GM12892 (cell line): ENCODE measurements around the gene SRP68.

Experiments
- DNase-seq: peaks from one replicate; pipeline ENCODE4 v3.0.0; 2011; ENCODE audit not compliant: insufficient read length
- FAIRE-seq: peaks from 2 replicates; lab custom pipeline; 2011; peaks lifted over from hg19 to GRCh38; lab: Jason Lieb, UNC
- POLR2A ChIP-seq: IDR thresholded peaks from 2 replicates; pipeline ENCODE4 v1.6.1; 2011; ENCODE audit warnings: low read depth, low read length, control low read depth
- POLR2AphosphoS5 ChIP-seq: IDR thresholded peaks from 2 replicates; pipeline ENCODE4 v1.6.1; 2011; ENCODE audit warnings: low read depth, low read length, control low read depth
- TAF1 ChIP-seq: IDR thresholded peaks from 2 replicates; pipeline ENCODE4 v1.6.1; 2011; ENCODE audit warnings: low read depth, mild to moderate bottlenecking, control low read depth, low read length, borderline replicate concordance

The SRP68 gene

GRCh38 chr17:76088041-76088867 lies 15.9 kb upstream of the SRP68 start:
- no peak for FAIRE-seq
- no peak for DNase-seq
- no peak for TF ChIP-seq POLR2A
- TF ChIP-seq POLR2AphosphoS5, result no peak
- TF ChIP-seq TAF1, result no peak

DNA sequence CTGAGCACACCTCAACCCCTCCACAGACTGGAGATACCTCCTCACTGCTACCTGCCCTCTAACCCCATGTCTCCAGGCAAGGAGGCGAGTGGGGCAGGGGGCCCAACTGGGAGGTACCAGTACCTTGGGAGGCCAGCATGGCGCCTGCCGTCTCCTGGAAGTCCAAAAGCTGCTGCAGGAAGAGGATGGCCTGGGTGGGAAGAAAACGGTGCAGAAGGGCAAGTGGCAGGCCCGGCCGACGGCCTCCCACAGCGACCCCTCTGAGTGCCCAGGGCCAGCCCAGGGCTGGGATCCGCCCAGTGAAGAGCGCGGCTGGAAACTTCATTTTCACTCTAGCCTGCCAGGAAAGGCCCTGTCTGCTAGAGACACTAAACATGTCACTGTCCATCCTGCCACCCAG lies 15.2 kb upstream of the SRP68 start:
- DNase-seq (no peak), FAIRE-seq (no peak)
- TF ChIP-seq POLR2A, result no peak
- no peak for TF ChIP-seq POLR2AphosphoS5
- no peak for TF ChIP-seq TAF1

DNA sequence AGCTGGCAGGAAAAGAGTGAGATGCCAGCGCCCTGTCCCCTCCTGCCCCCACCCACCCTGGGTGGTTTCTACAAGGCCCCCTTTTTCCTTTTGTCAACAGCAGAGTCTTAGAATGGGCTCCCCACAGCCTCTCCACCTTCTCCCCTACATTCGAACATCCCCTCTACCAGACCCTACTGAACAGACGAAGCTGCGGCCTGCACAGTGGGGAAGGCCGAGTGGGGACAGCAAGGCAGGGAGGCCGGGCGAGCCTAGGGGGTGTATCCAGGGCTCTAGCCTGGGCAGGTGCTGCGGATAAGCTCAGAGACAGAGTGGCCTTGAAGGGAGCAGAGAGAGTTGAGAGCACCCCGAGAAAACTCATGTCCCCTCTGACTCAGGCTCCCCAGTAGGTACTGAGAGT lies 14.1 kb upstream of the SRP68 start:
- no peak for TF ChIP-seq TAF1
- TF ChIP-seq POLR2AphosphoS5, result no peak
- no peak for TF ChIP-seq POLR2A
- DNase-seq, result no peak
- no peak for FAIRE-seq

- no peak for FAIRE-seq
- no peak for DNase-seq
- TF ChIP-seq POLR2AphosphoS5 (no peak), TAF1 (no peak), POLR2A (no peak)
Observed at GRCh38 chr17:76085731-76086366, 13.5 kb upstream of the SRP68 start.

GRCh38 chr17:76085066-76085730 lies 12.9 kb upstream of the SRP68 start:
- DNase-seq (no peak), FAIRE-seq (no peak)
- no peak for TF ChIP-seq POLR2AphosphoS5
- TF ChIP-seq POLR2A, result no peak
- no peak for TF ChIP-seq TAF1

DNA sequence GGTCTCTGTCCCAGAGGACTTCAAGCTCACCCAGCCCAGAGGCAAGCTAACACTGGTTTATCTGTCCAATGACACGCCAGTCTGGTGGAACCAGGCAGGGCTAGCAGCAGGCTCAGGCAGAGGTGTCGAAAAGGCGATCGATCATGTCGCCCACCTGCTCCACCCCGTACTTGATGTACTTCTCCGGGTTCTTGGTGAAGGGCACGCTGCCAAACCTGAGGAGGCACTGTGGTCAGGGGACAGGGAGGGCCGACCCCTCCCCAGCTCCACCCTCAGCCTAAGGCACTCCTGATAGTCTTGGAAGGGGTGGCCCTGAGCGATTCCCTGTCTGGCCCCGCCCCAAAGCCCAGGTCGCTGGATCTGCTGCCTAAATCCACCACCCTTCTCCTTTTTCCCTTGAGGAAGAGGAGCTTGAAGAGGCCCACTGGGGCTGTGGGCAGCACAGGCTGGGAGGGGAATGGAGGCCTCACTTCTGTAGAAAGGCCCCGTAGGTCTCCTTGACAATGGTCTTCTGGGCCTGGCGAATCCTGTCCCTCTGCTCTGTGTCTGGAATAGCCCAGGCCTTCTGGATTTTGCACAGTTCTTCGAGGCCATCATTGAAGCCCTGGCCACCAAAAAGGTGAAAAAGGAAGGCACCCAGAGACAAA lies 11.3 kb upstream of the SRP68 start:
- no peak for FAIRE-seq

DNA sequence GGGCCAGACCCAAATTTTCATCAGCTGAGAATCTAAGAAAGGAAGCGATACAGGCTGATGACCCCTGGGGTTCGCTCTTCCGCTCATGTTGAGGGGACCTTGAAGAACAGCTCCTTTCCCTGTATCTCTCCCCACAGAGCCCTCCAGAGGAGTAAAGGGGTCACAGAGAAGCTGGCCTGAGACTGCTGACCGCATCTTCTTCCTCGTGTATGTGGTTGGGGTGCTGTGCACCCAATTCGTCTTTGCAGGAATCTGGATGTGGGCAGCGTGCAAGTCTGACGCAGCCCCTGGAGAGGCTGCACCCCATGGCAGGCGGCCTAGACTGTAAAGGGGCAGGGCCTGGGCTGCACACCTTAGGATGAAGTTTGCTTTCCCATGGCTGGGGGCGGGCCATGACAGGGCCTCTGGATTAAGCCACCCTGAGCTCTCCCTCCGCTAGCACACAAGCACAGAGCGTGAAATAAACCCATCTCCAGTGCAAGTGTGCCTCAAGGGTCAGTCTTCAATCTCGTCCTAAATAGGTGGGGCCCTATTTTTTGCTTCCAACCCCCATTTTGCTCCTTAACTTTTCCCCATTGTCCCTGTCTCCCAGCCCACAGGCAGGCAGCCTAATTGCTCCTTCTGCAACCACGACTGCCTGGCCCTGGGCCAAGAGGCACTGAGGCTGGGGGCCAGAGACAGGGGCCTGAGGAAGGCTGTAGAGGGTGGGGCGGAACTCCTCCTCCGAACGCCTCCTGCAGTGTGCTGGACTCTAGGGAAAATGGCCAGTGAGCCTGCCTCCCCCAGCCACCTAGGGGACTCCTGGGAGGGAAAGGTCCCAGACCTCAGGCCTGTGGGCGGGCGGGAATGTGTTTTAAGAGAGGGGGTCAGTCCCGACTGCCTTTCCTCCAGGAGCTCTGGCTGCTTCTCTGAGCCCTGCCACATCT lies 10.3 kb upstream of the SRP68 start:
- DNase-seq (no peak), FAIRE-seq (no peak)
- TF ChIP-seq POLR2A (no peak), POLR2AphosphoS5 (no peak), TAF1 (no peak)

More for the DNA sequence above, 11.3 kb upstream of the SRP68 start:
- no peak for DNase-seq
- TF ChIP-seq POLR2AphosphoS5 (no peak), POLR2A (no peak), TAF1 (no peak)

- no peak for TF ChIP-seq POLR2A
- TF ChIP-seq POLR2AphosphoS5, result no peak
- FAIRE-seq (no peak), DNase-seq (no peak)
Observed at GRCh38 chr17:76081295-76082210, 9.2 kb upstream of the SRP68 start.

DNA sequence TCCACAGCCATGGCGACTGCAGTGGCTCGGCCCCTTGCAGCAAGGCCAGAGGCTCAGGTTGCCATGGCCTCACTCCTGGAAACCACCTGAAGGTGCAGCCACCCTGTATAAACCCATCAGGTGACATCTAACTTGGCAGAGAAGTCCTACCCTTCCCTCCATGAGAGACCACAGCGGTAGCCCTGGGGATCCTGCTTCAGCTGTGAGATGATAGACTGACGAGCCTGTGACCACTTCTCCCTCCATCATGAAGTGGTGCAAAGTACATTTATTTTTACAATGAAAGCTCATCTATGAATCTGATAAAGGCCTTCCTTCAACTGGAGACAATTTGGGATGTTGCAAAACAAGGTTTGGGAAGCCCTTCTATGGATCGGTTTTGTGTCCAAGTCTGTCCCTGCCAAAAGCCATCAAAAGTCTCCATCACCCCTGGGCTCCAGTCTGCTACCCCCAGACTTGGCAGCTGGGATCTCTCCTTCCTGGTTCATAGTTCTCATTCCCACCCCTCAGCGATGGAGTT lies 8.5 kb upstream of the SRP68 start:
- DNase-seq, result no peak
- FAIRE-seq, result no peak
- peak; percentile 37; the same call in 1 of the 2 replicates for TF ChIP-seq POLR2AphosphoS5
- no peak for TF ChIP-seq POLR2A
- TF ChIP-seq TAF1, result no peak
